K562 (cell line): ENCODE results near the gene LAMA4. TPM values are rescaled to one million over a fixed set of nuclear protein-coding genes. Genes with fewer than 3 reads are reported as not detected.

ENCODE experiments used
- ATAC-seq: fragments of 200-7000 bp; cut with Tn5 transposase; 3 replicates; pipeline ENCODE4 v1.9.1; 2020; ENCODE audit warnings: moderate library complexity
- BruUV-seq: library from RNA; stranded (reverse); fragments of 400-500 nt; replicated peaks from 2 replicates; lab custom pipeline; 2021; lab: Mats Ljungman, UMichigan
- CTCF ChIA-PET: fragments of 300-600 bp; formaldehyde crosslinking; extraction: SDS; loops from one replicate; lab custom pipeline; 2021; ENCODE audit warnings: low intra/inter-chr PET ratio; lab: Yijun Ruan, JAX
- POLR2A ChIA-PET: fragments of 300-600, 350-650 bp; sonication (Branson Sonifier 250); formaldehyde crosslinking; extraction: SDS; loops from one replicate; lab custom pipeline; 2021; ENCODE audit warnings: antibody characterized with exemption, inconsistent platforms; lab: Yijun Ruan, JAX
- DNase-seq, 4 experiments: peaks; one replicate each; pipeline versions ENCODE4 v3.0.0 to v3.0.0-alpha.2; 2011 to 2018; ENCODE audit warnings: low spot score in 3 of 4, mixed read lengths in 3 of 4; ENCODE audit errors: extremely low read depth in 1 of 4
- FAIRE-seq: peaks from 2 replicates; lab custom pipeline; 2011; peaks lifted over from hg19 to GRCh38; lab: Jason Lieb, UNC
- H2AFZ ChIP-seq: 2 replicates; pipeline ENCODE4 v1.6.0; 2011; ENCODE audit warnings: low read depth, low read length, control low read depth, inconsistent platforms
- H3K27ac ChIP-seq: fragments of 200-600 bp; 3 replicates; pipeline ENCODE4 v1.8.0; 2011; ENCODE audit warnings: low read depth, mild to moderate bottlenecking, control low read depth, inconsistent platforms, low read length, moderate library complexity, mixed read lengths; ENCODE audit errors: extremely low read depth
- H3K27me3 ChIP-seq, 2 experiments: fragments of 300-600 bp in 1 of 2; 2 replicates in 1 of 2; 3 replicates in 1 of 2; pipeline versions ENCODE4 v1.6.0 to v1.8.0; 2011; ENCODE audit warnings: inconsistent platforms in 2 of 2, low read length in 2 of 2, mild to moderate bottlenecking in 1 of 2, mixed read lengths in 1 of 2, moderate library complexity in 1 of 2; ENCODE audit not compliant: control insufficient read depth in 2 of 2, insufficient read depth in 2 of 2
- H3K36me3 ChIP-seq: fragments of 300-600 bp; 3 replicates; pipeline ENCODE4 v1.8.0; 2011; ENCODE audit warnings: mild to moderate bottlenecking, low read length, inconsistent platforms; ENCODE audit not compliant: control insufficient read depth, insufficient read depth
- H3K4me1 ChIP-seq, 2 experiments: fragments of 200-600 bp in 1 of 2; replicated peaks in 1 of 2; 2 replicates in 1 of 2; 3 replicates in 1 of 2; pipeline versions ENCODE4 v1.5.1 to v1.8.0; 2011; ENCODE audit warnings: inconsistent platforms in 2 of 2, low read length in 2 of 2, mild to moderate bottlenecking in 1 of 2, mixed read lengths in 1 of 2, moderate library complexity in 1 of 2; ENCODE audit not compliant: control insufficient read depth in 2 of 2, insufficient read depth in 2 of 2
- H3K4me2 ChIP-seq: 2 replicates; pipeline ENCODE4 v1.6.1; 2011; ENCODE audit warnings: low read length, control low read depth, inconsistent platforms, mixed read lengths; ENCODE audit not compliant: insufficient read depth
- H3K4me3 ChIP-seq: fragments of 200-600 bp; sonication (generic), shearing (Covaris generic); 2 replicates; pipeline ENCODE4 v1.5.1; 2016; ENCODE audit warnings: control low read depth, inconsistent platforms
- H3K79me2 ChIP-seq: fragments of 200-600 bp; 3 replicates; pipeline ENCODE4 v1.8.0; 2011; ENCODE audit warnings: low read length, inconsistent platforms; ENCODE audit not compliant: control insufficient read depth, insufficient read depth
- H3K9ac ChIP-seq, 2 experiments: 2 replicates each; pipeline versions ENCODE4 v1.6.0 to v1.6.1; 2011; ENCODE audit warnings: low read depth in 2 of 2, low read length in 2 of 2, control low read depth in 1 of 2, inconsistent platforms in 1 of 2, mild to moderate bottlenecking in 1 of 2, mixed read lengths in 1 of 2; ENCODE audit not compliant: insufficient read depth in 1 of 2
- H3K9me1 ChIP-seq: one replicate; pipeline ENCODE4 v1.6.0; 2011; ENCODE audit warnings: inconsistent platforms, mild to moderate bottlenecking, low read length, moderate library complexity; ENCODE audit not compliant: control insufficient read depth, insufficient read depth
- H3K9me3 ChIP-seq: replicated peaks from 2 replicates; pipeline ENCODE4 v1.5.1; 2011; ENCODE audit warnings: low read depth, low read length, inconsistent platforms; ENCODE audit not compliant: control insufficient read depth, insufficient read depth
- H4K20me1 ChIP-seq: replicated peaks from 2 replicates; pipeline ENCODE4 v1.6.1; 2011; ENCODE audit warnings: low read length, inconsistent platforms, mixed read lengths; ENCODE audit not compliant: control insufficient read depth, insufficient read depth
- DNMT1 ChIP-seq: fragments of 450-650 bp; IDR thresholded peaks from 2 replicates; pipeline ENCODE4 v1.6.1; 2016; ENCODE audit warnings: antibody characterized with exemption, mild to moderate bottlenecking
- E2F8 ChIP-seq: fragments of 450-650 bp; IDR thresholded peaks from 2 replicates; pipeline ENCODE4 v1.7.1; 2018; ENCODE audit warnings: mild to moderate bottlenecking, low read depth; ENCODE audit not compliant: partially characterized antibody
- GABPB2 ChIP-seq: fragments of 250-450 bp; sonication (Bioruptor Pico); conservative IDR thresholded peaks from 2 replicates; pipeline ENCODE4 v1.5.1; 2021; ENCODE audit warnings: mild to moderate bottlenecking
- GATAD2B ChIP-seq: fragments of 450-650 bp; IDR thresholded peaks from 2 replicates; pipeline ENCODE4 v1.6.1; 2017; ENCODE audit warnings: mild to moderate bottlenecking, borderline replicate concordance
- GTF2A2 ChIP-seq: IDR thresholded peaks from 2 replicates; pipeline ENCODE4 v1.6.1; 2016; ENCODE audit warnings: mild to moderate bottlenecking, missing genetic modification characterization, missing compliant biosample characterization
- MTA1 ChIP-seq: fragments of 450-650 bp; IDR thresholded peaks from 2 replicates; pipeline ENCODE4 v1.6.1; 2017; ENCODE audit warnings: borderline replicate concordance
- NFATC3 ChIP-seq: fragments of 450-650 bp; IDR thresholded peaks from 2 replicates; pipeline ENCODE4 v1.6.1; 2017; ENCODE audit warnings: mild to moderate bottlenecking
- OTX1 ChIP-seq: fragments of 450-650 bp; formaldehyde crosslinking; IDR thresholded peaks from 2 replicates; pipeline ENCODE4 v1.4.0; 2022; ENCODE audit warnings: mild to moderate bottlenecking
- ZC3H4 ChIP-seq: sonication (generic); formaldehyde crosslinking; IDR thresholded peaks from 2 replicates; pipeline ENCODE4 v1.9.0; 2021; ENCODE audit warnings: missing genetic modification reagents, borderline replicate concordance
- ZZZ3 ChIP-seq: fragments of 450-650 bp; IDR thresholded peaks from 2 replicates; pipeline ENCODE4 v1.6.1; 2016; ENCODE audit warnings: antibody characterized with exemption, mild to moderate bottlenecking, moderate library complexity
- WGBS: fragments of 100-300 bp; shearing (Covaris generic); methylation state at CpG from one replicate; pipeline ENCODE4 v1.1.6; 2016; ENCODE audit warnings: low coverage, mixed read lengths; ENCODE audit not compliant: insufficient coverage; ENCODE audit errors: missing lambda C conversion rate; 5-methylcytosine and 5-hydroxymethylcytosine counted together
- in situ Hi-C: fragments of 300-500 bp; cut with MboI; formaldehyde crosslinking; loops from 4 replicates; pipeline ENCODE4 v1.15.0; 2018; ENCODE audit warnings: inconsistent platforms, mixed read lengths
- intact Hi-C: fragments of 100-400 bp; cut with micrococcal nuclease; formaldehyde crosslinking; loops from 2 replicates; pipeline ENCODE4 v1.14.2; 2022
- polyA plus RNA-seq, 8 experiments: library from polyadenylated mRNA; depleted of rRNA in 4 of 8; stranded (reverse) in 5 of 8; unstranded in 3 of 8; fragments of >200 nt; fragmentation: Nextera tagmentation in 2 of 8; fragmentation: Illumina TruSeq in 1 of 8; extraction: Ambion mirVana in 2 of 8; extraction: Trizol in 1 of 8; gene quantifications; 2 replicates each; pipeline versions ENCODE4 v1.2.1 to v1.2.3, GENCODE V29; 2011 to 2014; ENCODE audit warnings: inconsistent platforms in 1 of 8, missing spikeins in 1 of 8
- total RNA-seq, 7 experiments: library from RNA; depleted of rRNA in 6 of 7; stranded (reverse); fragments of >200 nt in 6 of 7; fragmentation: Illumina TruSeq in 2 of 7; extraction: Trizol in 2 of 7; gene quantifications; 2 replicates each; pipeline versions ENCODE4 v1.2.1 to v1.2.3, GENCODE V29; 2011 to 2021; ENCODE audit warnings: low replicate concordance in 1 of 7
- TF ChIP-seq, protein P1 (sequence below), 2 experiments: fragments of 250-450 bp in 1 of 2; fragments of 450-650 bp in 1 of 2; sonication (Bioruptor Pico) in 1 of 2; IDR thresholded peaks; 2 replicates each; pipeline versions ENCODE4 v1.6.1 to v1.8.0; 2016 to 2021; ENCODE audit warnings: mild to moderate bottlenecking in 2 of 2, moderate library complexity in 2 of 2, missing compliant biosample characterization in 1 of 2, missing genetic modification characterization in 1 of 2
- TF ChIP-seq, protein P2 (sequence below): fragments of 450-650 bp; IDR thresholded peaks from 2 replicates; pipeline ENCODE4 v1.6.1; 2014; ENCODE audit warnings: low read depth, mild to moderate bottlenecking, moderate library complexity, borderline replicate concordance
- TF ChIP-seq, protein P3 (sequence below): IDR thresholded peaks from 2 replicates; pipeline ENCODE4 v1.6.1; 2012; ENCODE audit warnings: low read depth, low read length, improper control_type of control experiment, borderline replicate concordance
- TF ChIP-seq, protein P4 (sequence below): fragments of 450-650 bp; IDR thresholded peaks from 2 replicates; pipeline ENCODE4 v1.6.1; 2016

The LAMA4 gene
- total and polyA plus RNA-seq, 9 of the 15 experiments (the other 6 are each of a cell fraction or from before 2014, with no cell fraction given), result 0.05 to 2.9 (median 0.51) TPM

DNA sequence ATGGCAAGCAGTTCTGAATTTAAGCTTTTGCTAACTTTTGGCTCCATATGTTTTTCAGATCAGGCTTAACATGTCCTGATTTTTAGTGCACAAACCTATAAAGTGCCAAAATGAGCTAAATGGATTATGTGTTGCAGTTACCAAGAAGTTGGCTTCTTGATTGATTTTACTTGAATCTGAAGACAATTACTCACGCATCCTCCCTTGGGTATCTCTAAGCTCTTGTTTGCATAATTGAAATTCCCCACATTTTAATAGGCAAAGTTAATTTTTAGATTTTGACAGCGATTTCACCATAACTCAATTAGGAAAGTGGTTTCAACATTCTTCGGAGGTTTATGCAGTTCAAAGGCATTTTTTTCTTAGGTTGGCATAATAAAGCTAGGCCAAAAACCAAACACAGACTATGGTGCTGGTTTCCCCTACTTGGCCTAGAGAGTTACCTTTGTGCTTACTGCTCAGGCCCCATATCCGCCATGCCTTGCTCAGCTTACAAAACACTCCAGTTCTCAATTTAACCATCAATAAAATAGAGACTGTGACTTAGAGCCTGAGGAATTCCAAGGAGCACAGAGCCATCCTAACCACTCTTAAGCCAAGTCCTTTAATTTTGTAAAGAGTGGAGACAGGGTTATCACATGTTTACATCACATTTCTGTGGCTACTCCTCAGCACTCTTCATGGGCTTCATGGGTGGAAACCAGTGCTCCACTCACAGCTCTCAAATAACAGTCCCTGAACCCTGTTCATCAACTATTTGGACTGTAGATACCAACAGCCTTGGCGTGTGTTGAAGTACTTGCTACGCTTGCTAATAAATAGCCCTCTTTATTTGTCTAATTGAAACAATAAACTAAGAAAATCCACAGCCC lies 32.1 kb downstream of the LAMA4 start:
- no peak overlapping the region for H3K9ac ChIP-seq
- H3K4me3 ChIP-seq, result no peak overlapping the region
- POLR2A ChIA-PET, result no interaction called here
- H4K20me1 ChIP-seq, result no peaks in the 10 kb centered on the region
- no peaks in the 10 kb centered on the region for H3K36me3 ChIP-seq
- FAIRE-seq (no peak), ATAC-seq (no peak), DNase-seq (no peak)
- H3K9me3 ChIP-seq, result no peaks in the 10 kb centered on the region
- CTCF ChIA-PET, result no interaction called here
- under 1% methylated on average over 6 of the region's 6 CpGs for WGBS
- no peak overlapping the region for H3K27ac ChIP-seq
- no TSS peak for BruUV-seq
- no peaks in the 10 kb centered on the region for H3K27me3 ChIP-seq
- H3K4me2 ChIP-seq, result no peak overlapping the region
- intact Hi-C loops (no loop called here), in situ Hi-C loops (no loop called here)
- no peak overlapping the region for H2AFZ ChIP-seq
- H3K9me1 ChIP-seq, result no peaks in the 10 kb centered on the region
- no peaks in the 10 kb centered on the region for H3K79me2 ChIP-seq
- H3K4me1 ChIP-seq, result no peaks in the 10 kb centered on the region
- TF ChIP-seq ZC3H4 (CRISPR knock-in tag) (no peak), GTF2A2 (no peak), NFATC3 (no peak), DNMT1 (no peak), E2F8 (no peak), GABPB2 (no peak), ZZZ3 (no peak), MTA1 (no peak), OTX1 (CRISPR knock-in tag) (no peak), GATAD2B (no peak)
- TF ChIP-seq, protein P1, sequence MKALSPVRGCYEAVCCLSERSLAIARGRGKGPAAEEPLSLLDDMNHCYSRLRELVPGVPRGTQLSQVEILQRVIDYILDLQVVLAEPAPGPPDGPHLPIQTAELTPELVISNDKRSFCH (CRISPR knock-in tag; IDR thresholded peaks at IDR 0.05), result no peak
- TF ChIP-seq, protein P1 (tag; IDR thresholded peaks at IDR 0.05), result no peak
- TF ChIP-seq, protein P2, sequence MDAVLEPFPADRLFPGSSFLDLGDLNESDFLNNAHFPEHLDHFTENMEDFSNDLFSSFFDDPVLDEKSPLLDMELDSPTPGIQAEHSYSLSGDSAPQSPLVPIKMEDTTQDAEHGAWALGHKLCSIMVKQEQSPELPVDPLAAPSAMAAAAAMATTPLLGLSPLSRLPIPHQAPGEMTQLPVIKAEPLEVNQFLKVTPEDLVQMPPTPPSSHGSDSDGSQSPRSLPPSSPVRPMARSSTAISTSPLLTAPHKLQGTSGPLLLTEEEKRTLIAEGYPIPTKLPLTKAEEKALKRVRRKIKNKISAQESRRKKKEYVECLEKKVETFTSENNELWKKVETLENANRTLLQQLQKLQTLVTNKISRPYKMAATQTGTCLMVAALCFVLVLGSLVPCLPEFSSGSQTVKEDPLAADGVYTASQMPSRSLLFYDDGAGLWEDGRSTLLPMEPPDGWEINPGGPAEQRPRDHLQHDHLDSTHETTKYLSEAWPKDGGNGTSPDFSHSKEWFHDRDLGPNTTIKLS, result no peak
- TF ChIP-seq, protein P3, sequence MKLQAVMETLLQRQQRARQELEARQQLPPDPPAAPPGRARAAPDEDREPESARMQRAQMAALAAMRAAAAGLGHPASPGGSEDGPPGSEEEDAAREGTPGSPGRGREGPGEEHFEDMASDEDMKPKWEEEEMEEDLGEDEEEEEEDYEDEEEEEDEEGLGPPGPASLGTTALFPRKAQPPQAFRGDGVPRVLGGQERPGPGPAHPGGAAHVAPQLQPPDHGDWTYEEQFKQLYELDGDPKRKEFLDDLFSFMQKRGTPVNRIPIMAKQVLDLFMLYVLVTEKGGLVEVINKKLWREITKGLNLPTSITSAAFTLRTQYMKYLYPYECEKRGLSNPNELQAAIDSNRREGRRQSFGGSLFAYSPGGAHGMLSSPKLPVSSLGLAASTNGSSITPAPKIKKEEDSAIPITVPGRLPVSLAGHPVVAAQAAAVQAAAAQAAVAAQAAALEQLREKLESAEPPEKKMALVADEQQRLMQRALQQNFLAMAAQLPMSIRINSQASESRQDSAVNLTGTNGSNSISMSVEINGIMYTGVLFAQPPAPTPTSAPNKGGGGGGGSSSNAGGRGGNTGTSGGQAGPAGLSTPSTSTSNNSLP, result no peak
- TF ChIP-seq, protein P4, sequence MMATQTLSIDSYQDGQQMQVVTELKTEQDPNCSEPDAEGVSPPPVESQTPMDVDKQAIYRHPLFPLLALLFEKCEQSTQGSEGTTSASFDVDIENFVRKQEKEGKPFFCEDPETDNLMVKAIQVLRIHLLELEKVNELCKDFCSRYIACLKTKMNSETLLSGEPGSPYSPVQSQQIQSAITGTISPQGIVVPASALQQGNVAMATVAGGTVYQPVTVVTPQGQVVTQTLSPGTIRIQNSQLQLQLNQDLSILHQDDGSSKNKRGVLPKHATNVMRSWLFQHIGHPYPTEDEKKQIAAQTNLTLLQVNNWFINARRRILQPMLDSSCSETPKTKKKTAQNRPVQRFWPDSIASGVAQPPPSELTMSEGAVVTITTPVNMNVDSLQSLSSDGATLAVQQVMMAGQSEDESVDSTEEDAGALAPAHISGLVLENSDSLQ, result no peak
